Measurements from ENCODE around the gene PDCD1.

The PDCD1 gene

DNA sequence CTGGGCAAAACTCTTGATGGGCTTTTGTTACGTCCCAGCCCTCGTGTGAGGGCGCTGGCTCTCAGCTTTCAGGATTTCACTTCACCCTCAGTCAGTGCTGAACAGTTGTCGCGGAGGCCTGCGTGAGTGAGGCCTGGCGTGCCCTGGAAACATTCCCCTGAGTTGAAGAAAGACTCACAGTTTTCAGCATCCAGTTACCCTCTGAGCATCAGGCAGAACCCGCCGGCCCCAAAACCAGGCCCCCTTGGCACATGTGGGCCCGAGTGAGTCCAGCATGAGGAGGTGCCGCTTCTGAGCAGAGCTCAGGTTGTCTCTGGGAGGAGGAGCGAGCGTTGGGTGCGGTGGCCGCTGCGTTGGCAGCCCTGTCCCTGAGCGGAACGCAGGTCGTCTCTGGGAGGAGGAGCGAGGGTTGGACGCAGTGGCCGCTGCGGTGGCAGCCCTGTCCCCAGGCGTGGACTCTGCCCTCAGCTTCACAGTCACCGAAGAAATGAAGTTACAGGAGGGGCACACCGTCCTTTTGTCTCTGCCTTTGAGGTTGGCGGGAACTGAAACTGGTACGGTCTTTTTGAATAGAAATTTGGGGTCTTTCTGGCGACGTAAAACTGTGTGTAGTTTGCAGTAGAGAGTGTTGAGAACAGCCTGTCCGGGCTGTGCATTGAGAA lies 49.8 kb downstream of the PDCD1 start, which contains the start of gene NEU4:
Gene NEU4 (plus strand): TSS at position 473 of the 662 bp plus-strand sequence. CDS start 5,292 bp downstream, outside the sequence.
- TF ChIP-seq, protein P1, sequence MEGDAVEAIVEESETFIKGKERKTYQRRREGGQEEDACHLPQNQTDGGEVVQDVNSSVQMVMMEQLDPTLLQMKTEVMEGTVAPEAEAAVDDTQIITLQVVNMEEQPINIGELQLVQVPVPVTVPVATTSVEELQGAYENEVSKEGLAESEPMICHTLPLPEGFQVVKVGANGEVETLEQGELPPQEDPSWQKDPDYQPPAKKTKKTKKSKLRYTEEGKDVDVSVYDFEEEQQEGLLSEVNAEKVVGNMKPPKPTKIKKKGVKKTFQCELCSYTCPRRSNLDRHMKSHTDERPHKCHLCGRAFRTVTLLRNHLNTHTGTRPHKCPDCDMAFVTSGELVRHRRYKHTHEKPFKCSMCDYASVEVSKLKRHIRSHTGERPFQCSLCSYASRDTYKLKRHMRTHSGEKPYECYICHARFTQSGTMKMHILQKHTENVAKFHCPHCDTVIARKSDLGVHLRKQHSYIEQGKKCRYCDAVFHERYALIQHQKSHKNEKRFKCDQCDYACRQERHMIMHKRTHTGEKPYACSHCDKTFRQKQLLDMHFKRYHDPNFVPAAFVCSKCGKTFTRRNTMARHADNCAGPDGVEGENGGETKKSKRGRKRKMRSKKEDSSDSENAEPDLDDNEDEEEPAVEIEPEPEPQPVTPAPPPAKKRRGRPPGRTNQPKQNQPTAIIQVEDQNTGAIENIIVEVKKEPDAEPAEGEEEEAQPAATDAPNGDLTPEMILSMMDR (IDR thresholded peaks at IDR 0.05) = no peak

DNA sequence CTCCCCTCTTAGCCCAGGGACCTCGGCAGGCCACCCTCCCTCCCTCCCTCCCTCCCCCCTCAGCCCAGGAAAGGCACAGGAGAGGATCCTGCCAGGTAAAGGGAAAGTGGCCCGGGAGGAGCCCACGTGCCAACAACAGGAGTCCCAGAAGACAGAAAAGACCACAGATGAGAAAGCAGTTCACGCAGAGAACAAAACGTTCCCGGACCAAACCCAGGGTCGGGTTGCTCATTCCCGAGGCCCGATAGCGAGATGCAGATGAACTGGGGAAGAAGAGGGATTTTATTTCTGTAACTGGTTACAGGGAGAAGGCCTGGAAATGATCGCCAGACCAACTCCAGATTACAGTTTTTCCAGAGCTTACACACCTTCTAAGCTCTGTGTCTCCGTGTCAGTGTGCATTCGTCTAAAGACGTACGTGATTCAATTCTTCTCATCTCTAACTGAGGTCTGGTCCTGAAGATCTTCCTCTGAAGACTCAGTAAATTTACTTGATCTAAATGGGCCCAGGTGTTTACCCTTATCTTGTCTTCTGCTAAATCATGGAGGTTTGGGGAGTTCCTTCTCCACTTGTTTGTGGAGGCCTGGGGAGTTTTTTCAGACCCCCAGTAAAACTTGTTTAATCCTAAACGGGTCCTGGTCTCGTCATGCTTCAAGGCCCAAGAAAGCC lies 50.5 kb downstream of the PDCD1 start:
- TF ChIP-seq, protein P1 (IDR thresholded peaks at IDR 0.05) = no peak

GRCh38 chr2:241804326-241805229 lies 54.1 kb downstream of the PDCD1 start:
- TF ChIP-seq, protein P1 (IDR thresholded peaks at IDR 0.05) = no peak

- TF ChIP-seq, protein P1 (IDR thresholded peaks at IDR 0.05) = no peak
These were observed 55.0 kb downstream of the PDCD1 start for GRCh38 chr2:241803387-241804325.

GRCh38 chr2:241802421-241803318 lies 56.0 kb downstream of the PDCD1 start:
- TF ChIP-seq, protein P1 (IDR thresholded peaks at IDR 0.05) = no peak

DNA sequence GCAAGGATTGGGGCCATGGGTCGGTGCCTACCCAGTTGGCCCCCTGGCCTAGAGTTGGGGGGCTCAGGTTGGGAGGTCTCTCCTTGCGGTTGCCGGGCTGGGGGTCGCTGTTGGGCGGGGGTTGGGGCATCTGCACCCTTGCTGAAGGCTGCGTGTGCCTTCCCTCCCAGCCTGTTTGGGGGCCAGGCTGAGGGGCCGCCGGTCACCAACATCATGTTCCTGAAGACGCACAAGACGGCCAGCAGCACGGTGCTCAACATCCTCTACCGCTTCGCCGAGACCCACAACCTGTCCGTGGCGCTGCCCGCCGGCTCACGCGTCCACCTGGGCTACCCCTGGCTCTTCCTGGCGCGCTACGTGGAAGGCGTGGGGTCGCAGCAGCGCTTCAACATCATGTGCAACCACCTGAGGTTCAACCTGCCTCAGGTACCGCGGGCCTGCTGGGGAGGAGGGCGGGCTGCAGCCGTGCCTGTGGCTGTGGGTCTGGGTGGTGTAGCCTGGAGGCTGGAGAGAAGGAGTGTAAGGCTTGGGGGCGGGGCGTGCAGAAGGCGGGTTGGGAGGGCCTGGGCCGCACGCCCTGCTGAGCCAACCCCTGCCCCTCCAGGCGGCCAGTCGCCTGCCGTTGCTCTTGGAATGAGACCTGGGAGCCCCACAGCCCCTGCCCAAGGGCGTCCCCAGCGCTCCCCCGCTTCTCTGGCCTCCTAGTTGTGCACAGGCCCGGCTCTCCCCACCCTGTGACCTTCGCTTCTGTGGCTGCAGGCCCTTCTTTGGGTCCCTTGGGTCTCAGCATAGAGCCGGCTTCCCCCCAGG lies 56.9 kb downstream of the PDCD1 start:
- TF ChIP-seq, protein P1 (IDR thresholded peaks at IDR 0.05) = no peak
